H1 (cell line): ENCODE data around the gene MUSTN1. TPM values are rescaled to one million over a fixed set of nuclear protein-coding genes. Genes with fewer than 3 reads are reported as not detected.

Experiments
- CTCF ChIA-PET: fragments of 300-600 bp; sonication (Branson Sonifier 250); formaldehyde crosslinking; loops from one replicate; lab custom pipeline; 2021; ENCODE audit not compliant: partially characterized antibody; lab: Charles Lee
- POLR2A ChIA-PET: fragments of 300-600 bp; sonication (Branson Sonifier 250); formaldehyde crosslinking; loops from one replicate; lab custom pipeline; 2021; ENCODE audit warnings: inconsistent platforms; ENCODE audit not compliant: partially characterized antibody; lab: Charles Lee
- DNase-seq, 2 experiments: peaks; one replicate each; pipeline versions ENCODE4 v3.0.0 to v3.0.0-alpha.2; 2010 to 2022; ENCODE audit warnings: low spot score in 2 of 2, low read depth in 1 of 2, mixed read lengths in 1 of 2
- FAIRE-seq: peaks from 2 replicates; lab custom pipeline; 2011; peaks lifted over from hg19 to GRCh38; lab: Jason Lieb, UNC
- H2AFZ ChIP-seq: 2 replicates; pipeline ENCODE4 v1.8.1; 2012; ENCODE audit warnings: low read length, inconsistent platforms
- H2AK5ac ChIP-seq: 2 replicates; pipeline ENCODE4 v1.6.1; 2013; ENCODE audit warnings: low read depth, low read length
- H2BK120ac ChIP-seq: replicated peaks from 2 replicates; pipeline ENCODE3; 2013; ENCODE audit warnings: low read depth, low read length, inconsistent platforms
- H2BK12ac ChIP-seq: 2 replicates; pipeline ENCODE4 v1.6.1; 2013; ENCODE audit warnings: low read depth, low read length
- H2BK15ac ChIP-seq: 2 replicates; pipeline ENCODE4 v1.6.1; 2013; ENCODE audit warnings: low read length
- H2BK20ac ChIP-seq: 2 replicates; pipeline ENCODE4 v1.6.1; 2013; ENCODE audit warnings: low read length
- H2BK5ac ChIP-seq: 2 replicates; pipeline ENCODE4 v1.6.1; 2013; ENCODE audit warnings: low read depth, low read length
- H3K14ac ChIP-seq: 2 replicates; pipeline ENCODE4 v1.6.1; 2013; ENCODE audit warnings: inconsistent platforms; ENCODE audit not compliant: insufficient read length
- H3K18ac ChIP-seq: 2 replicates; pipeline ENCODE4 v1.6.1; 2013; ENCODE audit warnings: low read length; ENCODE audit errors: extremely low read depth
- H3K23ac ChIP-seq: 2 replicates; pipeline ENCODE4 v1.6.1; 2013; ENCODE audit warnings: inconsistent platforms; ENCODE audit not compliant: insufficient read length
- H3K23me2 ChIP-seq: 2 replicates; pipeline ENCODE4 v1.6.1; 2013; ENCODE audit warnings: low read depth, low read length
- H3K27ac ChIP-seq: 2 replicates; pipeline ENCODE4 v1.6.1; 2011; ENCODE audit warnings: low read depth, low read length, inconsistent platforms
- H3K27me3 ChIP-seq, 4 experiments: replicated peaks in 1 of 4; 1 replicate in 1 of 4; 2 replicates in 3 of 4; pipeline versions ENCODE4 v1.6.1 to v1.8.1; 2011 to 2013; ENCODE audit warnings: low read length in 3 of 4, mild to moderate bottlenecking in 3 of 4, inconsistent platforms in 2 of 4, mixed read lengths in 2 of 4, moderate library complexity in 1 of 4; ENCODE audit not compliant: control insufficient read depth in 3 of 4, insufficient read depth in 3 of 4; ENCODE audit errors: extremely low read depth in 1 of 4
- H3K36me3 ChIP-seq, 4 experiments: 2 replicates each; pipeline versions ENCODE4 v1.6.1 to v1.8.1; 2011 to 2013; ENCODE audit warnings: mild to moderate bottlenecking in 4 of 4, low read length in 3 of 4, moderate library complexity in 2 of 4, control low read depth in 1 of 4, inconsistent platforms in 1 of 4; ENCODE audit not compliant: insufficient read depth in 4 of 4, control insufficient read depth in 2 of 4
- H3K4ac ChIP-seq: replicated peaks from 2 replicates; pipeline ENCODE3; 2013; ENCODE audit warnings: low read length, low read depth, mixed read lengths, inconsistent platforms; ENCODE audit not compliant: insufficient read length
- H3K4me1 ChIP-seq, 4 experiments: replicated peaks in 1 of 4; 1 replicate in 1 of 4; 2 replicates in 3 of 4; pipeline versions ENCODE4 v1.6.1 to v1.8.1; 2011 to 2013; ENCODE audit warnings: low read length in 3 of 4, inconsistent platforms in 2 of 4, mixed read lengths in 1 of 4; ENCODE audit not compliant: insufficient read depth in 4 of 4, control insufficient read depth in 3 of 4
- H3K4me2 ChIP-seq, 2 experiments: 2 replicates each; pipeline versions ENCODE4 v1.6.1 to v1.8.1; 2011 to 2013; ENCODE audit warnings: low read depth in 2 of 2, low read length in 2 of 2, control low read depth in 1 of 2, inconsistent platforms in 1 of 2, mild to moderate bottlenecking in 1 of 2; ENCODE audit not compliant: insufficient read depth in 1 of 2
- H3K4me3 ChIP-seq, 4 experiments: fragments of 200-600, 300-600 bp in 1 of 4; sonication (generic), shearing (Covaris generic), sonication (Bioruptor Twin) in 1 of 4; 2 replicates each; pipeline versions ENCODE4 v1.5.1 to v1.8.1; 2011 to 2016; ENCODE audit warnings: low read length in 4 of 4, low read depth in 3 of 4, control low read depth in 2 of 4, inconsistent platforms in 2 of 4, mild to moderate bottlenecking in 2 of 4, mixed read lengths in 1 of 4, moderate library complexity in 1 of 4; ENCODE audit not compliant: insufficient read depth in 2 of 4; ENCODE audit errors: extremely low read depth in 1 of 4
- H3K56ac ChIP-seq: replicated peaks from 2 replicates; pipeline ENCODE3; 2013; ENCODE audit warnings: low read depth, mild to moderate bottlenecking, mixed read lengths, low read length, inconsistent platforms; ENCODE audit not compliant: insufficient read length
- H3K79me1 ChIP-seq: 2 replicates; pipeline ENCODE4 v1.6.1; 2013; ENCODE audit warnings: low read depth, low read length, control low read depth
- H3K79me2 ChIP-seq, 2 experiments: 2 replicates each; pipeline versions ENCODE4 v1.6.1 to v1.8.1; 2012 to 2013; ENCODE audit warnings: low read length in 2 of 2, mild to moderate bottlenecking in 2 of 2, inconsistent platforms in 1 of 2; ENCODE audit not compliant: insufficient read depth in 2 of 2, control insufficient read depth in 1 of 2
- H3K9ac ChIP-seq, 4 experiments: replicated peaks in 1 of 4; 1 replicate in 1 of 4; 2 replicates in 3 of 4; pipeline versions ENCODE4 v1.6.1 to v1.8.1; 2011 to 2013; ENCODE audit warnings: low read depth in 3 of 4, low read length in 3 of 4, control low read depth in 2 of 4, mild to moderate bottlenecking in 2 of 4, moderate library complexity in 2 of 4, inconsistent platforms in 1 of 4; ENCODE audit errors: extremely low read depth in 1 of 4
- H3K9me3 ChIP-seq, 2 experiments: 2 replicates each; pipeline versions ENCODE4 v1.6.1 to v1.8.1; 2012 to 2013; ENCODE audit warnings: mild to moderate bottlenecking in 2 of 2, moderate library complexity in 2 of 2, control low read depth in 1 of 2, inconsistent platforms in 1 of 2, low read depth in 1 of 2, low read length in 1 of 2, mixed read lengths in 1 of 2; ENCODE audit not compliant: insufficient read depth in 2 of 2
- H4K20me1 ChIP-seq, 2 experiments: replicated peaks in 1 of 2; 2 replicates each; pipeline versions ENCODE3 to v1.8.1; 2011 to 2013; ENCODE audit warnings: inconsistent platforms in 2 of 2, low read length in 2 of 2, mild to moderate bottlenecking in 1 of 2; ENCODE audit not compliant: insufficient read depth in 2 of 2, control insufficient read depth in 1 of 2
- H4K5ac ChIP-seq: 2 replicates; pipeline ENCODE4 v1.6.1; 2013; ENCODE audit warnings: low read length, low read depth, mixed read lengths, inconsistent platforms; ENCODE audit not compliant: insufficient read length
- H4K8ac ChIP-seq: 2 replicates; pipeline ENCODE4 v1.8.0; 2013; ENCODE audit warnings: mild to moderate bottlenecking, moderate library complexity, low read length, inconsistent platforms; ENCODE audit not compliant: insufficient read depth; ENCODE audit errors: extremely low read depth
- H4K91ac ChIP-seq: replicated peaks from 2 replicates; pipeline ENCODE3; 2013; ENCODE audit warnings: low read length, mixed read lengths, inconsistent platforms; ENCODE audit not compliant: insufficient read length
- ATF3 ChIP-seq: IDR thresholded peaks from 2 replicates; pipeline ENCODE4 v1.6.1; 2011; ENCODE audit warnings: low read depth, mild to moderate bottlenecking, low read length; ENCODE audit not compliant: insufficient read depth
- BACH1 ChIP-seq: IDR thresholded peaks from 2 replicates; pipeline ENCODE4 v1.6.1; 2012; ENCODE audit warnings: low read length, improper control_type of control experiment
- BRCA1 ChIP-seq: IDR thresholded peaks from 2 replicates; pipeline ENCODE4 v1.6.1; 2012; ENCODE audit warnings: low read depth, low read length, improper control_type of control experiment
- CTCF ChIP-seq, 3 experiments: IDR thresholded peaks; 1 replicate in 2 of 3; 2 replicates in 1 of 3; pipeline versions ENCODE4 v1.5.1 to v1.6.1; 2011; ENCODE audit warnings: low read length in 3 of 3, mild to moderate bottlenecking in 3 of 3, inconsistent platforms in 2 of 3, low read depth in 1 of 3, moderate library complexity in 1 of 3; ENCODE audit not compliant: insufficient read depth in 1 of 3; ENCODE audit errors: control extremely low read depth in 1 of 3
- EP300 ChIP-seq, 2 experiments: IDR thresholded peaks; 1 replicate in 1 of 2; 2 replicates in 1 of 2; pipeline ENCODE4 v1.6.1; 2011 to 2012; ENCODE audit warnings: low read depth in 2 of 2, low read length in 2 of 2, mild to moderate bottlenecking in 2 of 2, borderline replicate concordance in 1 of 2, inconsistent platforms in 1 of 2, moderate library complexity in 1 of 2
- FOSL1 ChIP-seq: IDR thresholded peaks from 2 replicates; pipeline ENCODE4 v1.6.1; 2011; ENCODE audit warnings: mild to moderate bottlenecking, low read depth, low read length, moderate library complexity; ENCODE audit not compliant: insufficient read depth
- HDAC2 ChIP-seq, 2 experiments: fragments of 300-600 bp in 1 of 2; sonication (generic) in 1 of 2; IDR thresholded peaks; 2 replicates each; pipeline ENCODE4 v1.6.1; 2011 to 2012; ENCODE audit warnings: low read depth in 2 of 2, low read length in 2 of 2, mild to moderate bottlenecking in 2 of 2, moderate library complexity in 2 of 2, borderline replicate concordance in 1 of 2, inconsistent platforms in 1 of 2
- POLR2A ChIP-seq, 2 experiments: IDR thresholded peaks; 1 replicate in 1 of 2; 2 replicates in 1 of 2; pipeline ENCODE4 v1.6.1; 2011; ENCODE audit warnings: low read depth in 2 of 2, low read length in 2 of 2, mild to moderate bottlenecking in 2 of 2; ENCODE audit errors: control extremely low read depth in 1 of 2
- RBBP5 ChIP-seq: IDR thresholded peaks from 2 replicates; pipeline ENCODE4 v1.7.1; 2012; ENCODE audit warnings: low read depth, mild to moderate bottlenecking, inconsistent platforms, low read length, moderate library complexity, borderline replicate concordance
- SIRT6 ChIP-seq: IDR thresholded peaks from one replicate; pipeline ENCODE4 v1.7.1; 2012; ENCODE audit warnings: low read length, inconsistent platforms
- SP1 ChIP-seq: IDR thresholded peaks from 2 replicates; pipeline ENCODE4 v1.6.1; 2011; ENCODE audit warnings: low read depth, low read length
- TCF12 ChIP-seq: IDR thresholded peaks from 2 replicates; pipeline ENCODE4 v1.6.1; 2011; ENCODE audit warnings: low read depth, mild to moderate bottlenecking, low read length
- WGBS, 2 experiments: shearing (Covaris generic) in 1 of 2; methylation state at CpG; one replicate each; pipeline versions ENCODE4 v1.1.6 to v1.1.7; 2013 to 2015; ENCODE audit warnings: low lambda C conversion rate in 2 of 2, mixed read lengths in 2 of 2, inconsistent platforms in 1 of 2, low coverage in 1 of 2, missing lambda C conversion rate in 1 of 2; ENCODE audit not compliant: insufficient replicate concordance in 2 of 2, insufficient coverage in 1 of 2, insufficient read length in 1 of 2; ENCODE audit errors: extremely low coverage in 1 of 2, missing lambda C conversion rate in 1 of 2; 5-methylcytosine and 5-hydroxymethylcytosine counted together
- polyA plus RNA-seq, 7 experiments: library from polyadenylated mRNA; depleted of rRNA in 3 of 7; stranded (reverse) in 5 of 7; unstranded in 2 of 7; fragments of >200 nt in 5 of 7; fragments of 200-250 nt in 2 of 7; gene quantifications; 1 replicate in 5 of 7; 2 replicates in 1 of 7; 4 replicates in 1 of 7; pipeline versions ENCODE4 v1.2.1 to v1.2.3, GENCODE V29; 2011 to 2013; ENCODE audit warnings: missing spikeins in 2 of 7, mixed read lengths in 2 of 7
- total RNA-seq: library from RNA; stranded (reverse); fragmentation: NEBNext Ultra II Directional; extraction: Animal tissue kit (Norgen Biotek cat#: 25700); gene quantifications from 2 replicates; pipeline ENCODE4 v1.2.1, GENCODE V29; 2021

The MUSTN1 gene
- total and polyA plus RNA-seq, 2 of the 8 experiments (the other 6 are each of a cell fraction or from before 2014, with no cell fraction given): 1.1 to 2.4 TPM

- H3K27me3 ChIP-seq: no peaks in the 10 kb centered on the region
- H3K36me3 ChIP-seq: peaks cover 0 to 5% (median 2%) of the 10 kb centered on the region in 4 experiments; a peak in 3 of 8 replicates
- H3K23ac ChIP-seq: no peak overlapping the region
- H3K4me2 ChIP-seq: no peak overlapping the region
- no peaks in the 10 kb centered on the region; the same call in 1 of the 2 replicates for H3K79me1 ChIP-seq
- no peak overlapping the region for H2BK12ac ChIP-seq
- H2BK5ac ChIP-seq: no peak overlapping the region
- H2BK15ac ChIP-seq: no peak overlapping the region
- H2AK5ac ChIP-seq: no peak overlapping the region
- H3K23me2 ChIP-seq: no peaks in the 10 kb centered on the region
- no peak overlapping the region for H3K18ac ChIP-seq
- H4K20me1 ChIP-seq: peaks cover 0 to 8% of the 10 kb centered on the region in 2 experiments
- H3K14ac ChIP-seq: no peak overlapping the region
- POLR2A ChIA-PET: no interaction called here
- WGBS, 2 experiments: 78% methylated on average over 2 of the region's 2 CpGs; no CpG with 5 or more reads in 1 of the 2 experiments
- no peak overlapping the region for H4K91ac ChIP-seq
- H2BK20ac ChIP-seq: no peak overlapping the region
- no peak for DNase-seq
- no peak overlapping the region for H3K4ac ChIP-seq
- FAIRE-seq: no peak
- no peak overlapping the region for H2AFZ ChIP-seq
- no peak overlapping the region for H3K56ac ChIP-seq
- H3K9ac ChIP-seq: no peak overlapping the region
- H4K8ac ChIP-seq: no peak overlapping the region
- CTCF ChIA-PET: interaction anchor here (0.7 to 6.5 kb wide), 8 partner anchors 11 to 271 kb away, joined by 3 to 73 read pairs (median 6); no protein-coding TSS in a partner anchor
- no peaks in the 10 kb centered on the region for H3K79me2 ChIP-seq
- no peak overlapping the region for H2BK120ac ChIP-seq
- no peak overlapping the region for H3K4me3 ChIP-seq
- no peak overlapping the region for H3K27ac ChIP-seq
- no peak overlapping the region for H4K5ac ChIP-seq
- peaks cover 0 to 5% (median 0%) of the 10 kb centered on the region in 4 experiments; a peak in 3 of 7 replicates for H3K4me1 ChIP-seq
- H3K9me3 ChIP-seq: no peaks in the 10 kb centered on the region
- TF ChIP-seq EP300 (IDR thresholded peaks at IDR 0.05; ENCODE audit: borderline replicate concordance in 1 of 2, low read depth in 2 of 2, low read length in 2 of 2) (no peak), SP1 (no peak), ATF3 (no peak), CTCF (IDR thresholded peaks at IDR 0.05; ENCODE audit: control extremely low read depth in 1 of 3, insufficient read depth in 1 of 3, low read depth in 1 of 3, low read length in 3 of 3) (no peak), SIRT6 (no peak), FOSL1 (no peak), BRCA1 (no peak), TCF12 (no peak), RBBP5 (no peak), BACH1 (no peak), HDAC2 (IDR thresholded peaks at IDR 0.05; ENCODE audit: borderline replicate concordance in 1 of 2, low read depth in 2 of 2, low read length in 2 of 2) (no peak), POLR2A (IDR thresholded peaks at IDR 0.05; ENCODE audit: control extremely low read depth in 1 of 2, low read depth in 2 of 2, low read length in 2 of 2) (no peak)
Observed at GRCh38 chr3:52839268-52839575, 4.4 kb upstream of the MUSTN1 start.
